Measurements from ENCODE around the gene CASZ1. TPM values are rescaled to one million over a fixed set of nuclear protein-coding genes. Genes with fewer than 3 reads are reported as not detected.

CASZ1 gene
- total and polyA plus RNA-seq, 2 experiments from 2014 or later: 3.6 to 6.9 TPM

- Histone ChIP-seq H2AFZ (no peak overlapping the region), H3K4me2 (peak overlapping the region; percentile 42), H3K27me3 (no peaks in the 10 kb centered on the region), H3K9me3 (ENCODE audit: low read depth) (no peaks in the 10 kb centered on the region), H3K4me1 (ENCODE audit: insufficient read depth) (peaks cover 65% of the 10 kb centered on the region), H3K79me2 (peaks cover 24% of the 10 kb centered on the region), H3K4me3 (no peak overlapping the region), H3K36me3 (replicated peaks; ENCODE audit: insufficient read depth, low read depth) (no peaks in the 10 kb centered on the region), H3K27ac (peak overlapping the region; percentile 66), H4K20me1 (ENCODE audit: insufficient read depth, poor library complexity, severe bottlenecking) (peaks cover 3% of the 10 kb centered on the region), H3K9me2 (replicated peaks; ENCODE audit: insufficient read depth) (no peaks in the 10 kb centered on the region)
- TF ChIP-seq EZH2 (IDR thresholded peaks at IDR 0.05; ENCODE audit: borderline replicate concordance): no peak
- TF ChIP-seq, protein P1, sequence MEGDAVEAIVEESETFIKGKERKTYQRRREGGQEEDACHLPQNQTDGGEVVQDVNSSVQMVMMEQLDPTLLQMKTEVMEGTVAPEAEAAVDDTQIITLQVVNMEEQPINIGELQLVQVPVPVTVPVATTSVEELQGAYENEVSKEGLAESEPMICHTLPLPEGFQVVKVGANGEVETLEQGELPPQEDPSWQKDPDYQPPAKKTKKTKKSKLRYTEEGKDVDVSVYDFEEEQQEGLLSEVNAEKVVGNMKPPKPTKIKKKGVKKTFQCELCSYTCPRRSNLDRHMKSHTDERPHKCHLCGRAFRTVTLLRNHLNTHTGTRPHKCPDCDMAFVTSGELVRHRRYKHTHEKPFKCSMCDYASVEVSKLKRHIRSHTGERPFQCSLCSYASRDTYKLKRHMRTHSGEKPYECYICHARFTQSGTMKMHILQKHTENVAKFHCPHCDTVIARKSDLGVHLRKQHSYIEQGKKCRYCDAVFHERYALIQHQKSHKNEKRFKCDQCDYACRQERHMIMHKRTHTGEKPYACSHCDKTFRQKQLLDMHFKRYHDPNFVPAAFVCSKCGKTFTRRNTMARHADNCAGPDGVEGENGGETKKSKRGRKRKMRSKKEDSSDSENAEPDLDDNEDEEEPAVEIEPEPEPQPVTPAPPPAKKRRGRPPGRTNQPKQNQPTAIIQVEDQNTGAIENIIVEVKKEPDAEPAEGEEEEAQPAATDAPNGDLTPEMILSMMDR (IDR thresholded peaks at IDR 0.05; ENCODE audit: poor library complexity): no peak
- 65% methylated on average over 17 of the region's 18 CpGs for WGBS (ENCODE audit: low lambda C conversion rate, missing lambda C conversion rate)
- DNase-seq (ENCODE audit: low spot score): no peak
Observed at GRCh38 chr1:10681296-10682107, 114.9 kb downstream of the CASZ1 start.

DNA sequence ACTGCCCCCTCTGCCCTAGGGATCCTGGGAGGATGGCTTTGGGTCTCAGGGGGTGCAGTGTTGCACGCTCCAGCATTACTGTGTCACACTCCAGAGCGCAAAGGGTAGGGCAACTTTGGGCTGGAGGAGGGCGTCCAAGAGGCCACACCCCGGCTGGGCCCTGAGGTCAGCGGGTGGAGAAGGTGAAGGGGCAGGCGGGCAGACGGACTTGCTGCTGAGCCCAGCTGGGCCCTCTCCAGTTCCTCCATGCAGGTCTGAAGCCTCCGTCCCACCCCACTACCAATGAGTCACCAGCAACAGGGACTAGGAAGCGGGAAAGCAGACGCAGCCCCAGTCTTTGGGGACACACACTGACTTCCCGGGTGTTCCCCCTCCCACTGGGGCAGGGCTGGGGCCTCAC is 116.0 kb downstream of the CASZ1 start:
- H3K4me3 ChIP-seq: no peak overlapping the region
- no peak overlapping the region for H3K4me2 ChIP-seq
- H3K36me3 ChIP-seq (replicated peaks; ENCODE audit: insufficient read depth, low read depth): no peaks in the 10 kb centered on the region
- WGBS (ENCODE audit: low lambda C conversion rate, missing lambda C conversion rate): 85% methylated on average over 10 of the region's 11 CpGs
- no peaks in the 10 kb centered on the region for H3K27me3 ChIP-seq
- peaks cover 57% of the 10 kb centered on the region for H3K4me1 ChIP-seq (ENCODE audit: insufficient read depth)
- TF ChIP-seq, protein P1 (IDR thresholded peaks at IDR 0.05; ENCODE audit: poor library complexity): no peak
- no peak for TF ChIP-seq EZH2phosphoT487 (IDR thresholded peaks at IDR 0.05; ENCODE audit: low read depth, severe bottlenecking, unreplicated experiment)
- TF ChIP-seq EZH2 (IDR thresholded peaks at IDR 0.05; ENCODE audit: borderline replicate concordance): no peak
- H2AFZ ChIP-seq: no peak overlapping the region
- DNase-seq (ENCODE audit: low spot score): no peak
- peaks cover 26% of the 10 kb centered on the region for H3K79me2 ChIP-seq
- H3K9me3 ChIP-seq (ENCODE audit: low read depth): no peaks in the 10 kb centered on the region
- H3K27ac ChIP-seq: no peak overlapping the region
- H3K9me2 ChIP-seq (replicated peaks; ENCODE audit: insufficient read depth): no peaks in the 10 kb centered on the region
- peaks cover 3% of the 10 kb centered on the region for H4K20me1 ChIP-seq (ENCODE audit: insufficient read depth, poor library complexity, severe bottlenecking)

DNA sequence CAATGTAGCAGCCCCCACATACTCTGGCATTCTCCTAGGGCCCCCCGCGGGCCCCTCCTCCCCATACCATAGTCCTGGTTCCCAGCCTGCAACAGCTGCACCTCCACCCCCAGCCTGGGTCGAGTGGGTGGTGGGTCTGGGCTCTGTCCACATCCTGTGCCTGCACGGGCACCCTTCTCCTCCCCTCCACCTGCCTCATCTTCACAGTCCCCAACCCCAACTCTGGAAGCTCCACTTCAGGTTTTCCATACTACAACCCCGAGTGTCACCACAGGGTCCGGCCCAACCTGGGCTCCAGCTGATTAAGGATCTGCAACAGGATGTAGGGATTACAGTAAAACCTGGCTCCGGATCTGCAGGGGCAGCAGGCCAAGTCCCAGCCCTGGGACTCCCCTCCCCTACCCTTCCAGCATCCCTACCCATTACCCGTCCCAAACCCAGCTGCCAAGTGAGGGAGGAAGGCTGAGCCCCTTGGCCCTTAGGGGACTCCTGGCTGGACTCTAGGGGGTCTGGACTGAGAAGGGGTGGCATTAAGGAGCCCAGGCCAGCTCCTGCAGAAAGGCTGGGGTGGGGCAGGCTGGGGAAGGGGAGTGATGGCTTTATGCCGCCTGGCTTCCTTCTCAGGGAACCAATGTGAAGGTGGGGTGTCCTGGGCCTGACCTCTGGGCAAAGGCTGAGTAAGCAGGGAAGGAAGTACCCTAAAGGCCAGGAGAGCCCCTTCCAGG is 116.8 kb downstream of the CASZ1 start:
- TF ChIP-seq EZH2phosphoT487 (IDR thresholded peaks at IDR 0.05; ENCODE audit: low read depth, severe bottlenecking, unreplicated experiment) (no peak), EZH2 (IDR thresholded peaks at IDR 0.05; ENCODE audit: borderline replicate concordance) (no peak)
- TF ChIP-seq, protein P1 (IDR thresholded peaks at IDR 0.05; ENCODE audit: poor library complexity): no peak
- Histone ChIP-seq H3K9me3 (ENCODE audit: low read depth) (no peaks in the 10 kb centered on the region), H3K4me2 (no peak overlapping the region), H3K79me2 (peaks cover 22% of the 10 kb centered on the region), H3K9me2 (replicated peaks; ENCODE audit: insufficient read depth) (no peaks in the 10 kb centered on the region), H2AFZ (no peak overlapping the region), H3K4me3 (no peak overlapping the region), H3K4me1 (ENCODE audit: insufficient read depth) (peaks cover 57% of the 10 kb centered on the region), H3K27ac (no peak overlapping the region), H3K27me3 (no peaks in the 10 kb centered on the region), H4K20me1 (ENCODE audit: insufficient read depth, poor library complexity, severe bottlenecking) (peaks cover 3% of the 10 kb centered on the region), H3K36me3 (replicated peaks; ENCODE audit: insufficient read depth, low read depth) (no peaks in the 10 kb centered on the region)
- DNase-seq (ENCODE audit: low spot score): peak; percentile 70
- 34% methylated on average over 6 of the region's 9 CpGs for WGBS (ENCODE audit: low lambda C conversion rate, missing lambda C conversion rate)

Data from hepatocyte (in vitro differentiated cells).